ENCODE data around the gene MACROH2A1. TPM values are rescaled to one million over a fixed set of nuclear protein-coding genes. Genes with fewer than 3 reads are reported as not detected.

The MACROH2A1 gene
- total and polyA plus RNA-seq, 9 of the 15 experiments (the other 6 are each of a cell fraction or from before 2014, with no cell fraction given): 44.9 to 289 (median 193) TPM

DNA sequence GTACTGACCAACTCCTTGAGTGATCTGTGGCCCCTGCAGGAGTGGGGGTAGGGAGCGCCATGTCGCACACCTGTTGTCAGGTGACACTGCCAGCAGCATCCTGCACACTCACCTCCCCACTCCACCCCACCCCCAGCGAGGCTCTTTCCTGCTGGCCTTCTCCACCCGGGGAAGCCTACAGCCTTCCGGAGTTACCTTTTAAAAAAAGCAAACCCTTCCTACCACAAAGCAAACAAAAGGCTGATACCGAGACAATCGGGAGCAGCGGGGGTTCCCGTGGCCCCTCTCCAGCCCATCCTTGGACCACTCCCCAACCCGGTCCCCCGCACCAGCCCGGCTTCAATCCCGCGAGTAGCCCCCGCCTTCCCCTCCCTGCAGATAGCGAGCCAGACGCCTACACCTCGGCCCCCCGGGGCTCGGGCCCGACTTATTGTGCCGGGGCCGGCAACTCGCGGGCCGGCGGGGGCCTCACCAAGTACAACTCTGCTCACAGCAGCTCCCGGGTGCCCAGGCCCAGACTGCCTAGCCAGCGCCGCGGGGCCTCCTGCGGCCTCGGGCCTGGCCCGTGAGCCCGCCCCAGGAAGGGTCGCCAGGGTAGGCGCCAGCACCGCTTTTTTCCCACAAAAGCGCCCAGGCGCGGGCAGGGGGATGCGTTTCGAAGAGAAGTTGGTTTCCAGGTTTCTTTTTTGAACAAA, 724 bp downstream of the MACROH2A1 start:
- Histone ChIP-seq H3K4me1 (replicated peaks in 1 of 2; ENCODE audit: control insufficient read depth in 2 of 2, insufficient read depth in 2 of 2, low read length in 2 of 2) (peaks cover 30 to 52% of the 10 kb centered on the region in 2 experiments), H2AFZ (ENCODE audit: low read depth, low read length) (peak overlapping the region; percentile 96; the same call in 1 of the 2 replicates), H3K36me3 (ENCODE audit: control insufficient read depth, insufficient read depth, low read length) (peaks cover 25% of the 10 kb centered on the region), H3K9ac (ENCODE audit: insufficient read depth in 1 of 2, low read depth in 2 of 2, low read length in 2 of 2) (peak overlapping the region; percentile 88 to 98), H4K20me1 (replicated peaks; ENCODE audit: control insufficient read depth, insufficient read depth, low read length) (peaks cover 41% of the 10 kb centered on the region), H3K4me3 (peak overlapping the region; percentile 88), H3K9me1 (ENCODE audit: control insufficient read depth, insufficient read depth, low read length) (peaks cover 12% of the 10 kb centered on the region), H3K27ac (ENCODE audit: extremely low read depth, low read depth, low read length) (peak overlapping the region; percentile 89), H3K9me3 (replicated peaks; ENCODE audit: control insufficient read depth, insufficient read depth, low read depth, low read length) (no peaks in the 10 kb centered on the region), H3K79me2 (ENCODE audit: control insufficient read depth, insufficient read depth, low read length) (peaks cover 64% of the 10 kb centered on the region), H3K27me3 (ENCODE audit: control insufficient read depth in 2 of 2, insufficient read depth in 2 of 2, low read length in 2 of 2) (no peaks in the 10 kb centered on the region), H3K4me2 (ENCODE audit: insufficient read depth, low read length) (peak overlapping the region; percentile 83)
- FAIRE-seq (peak; percentile 11), DNase-seq (ENCODE audit: extremely low read depth in 1 of 4, low spot score in 3 of 4) (peak; percentile 58 to 59 (median 58)), ATAC-seq (peak; percentile 60)
- intact Hi-C loops (cut with micrococcal nuclease): no loop called here
- POLR2A ChIA-PET: interaction anchor here (0.7 to 2.6 kb wide), 4 partner anchors 9 to 15 kb away, joined by 3 to 13 read pairs (median 4); no protein-coding TSS in a partner anchor
- CTCF ChIA-PET (ENCODE audit: low intra/inter-chr PET ratio): no interaction called here
- in situ Hi-C loops (cut with MboI): no loop called here
- BruUV-seq (replicated peaks): no TSS peak
- WGBS (ENCODE audit: insufficient coverage, low coverage, missing lambda C conversion rate): under 1% methylated on average over 43 of the region's 43 CpGs
- TF ChIP-seq DPF2 (IDR thresholded peaks at IDR 0.05) (0 out of 2 replicates have a peak, but pooled peaks have one; percentile 20), TAF1 (IDR thresholded peaks at IDR 0.05; ENCODE audit: control insufficient read depth, extremely low read depth, insufficient read depth, low read length, severe bottlenecking) (peak; percentile 22), DACH1 (IDR thresholded peaks at IDR 0.05; ENCODE audit: partially characterized antibody) (no peak), PCBP1 (IDR thresholded peaks at IDR 0.05; ENCODE audit: low read depth, low read length, poor library complexity, severe bottlenecking) (peak; percentile 41), SMARCE1 (IDR thresholded peaks at IDR 0.05) (peak; percentile 26; the same call in 1 of the 2 replicates), KDM5B (IDR thresholded peaks at IDR 0.05; ENCODE audit: insufficient replicate concordance, low read depth, low read length) (peak; percentile 35), ZNF76 (CRISPR knock-in tag; IDR thresholded peaks at IDR 0.05; ENCODE audit: borderline replicate concordance) (no peak), ZFX (CRISPR knock-in tag; IDR thresholded peaks at IDR 0.05) (peak; percentile 74), ZNF12 (CRISPR knock-in tag; IDR thresholded peaks at IDR 0.05) (peak; percentile 40; the same call in 1 of the 2 replicates), HMGN3 (IDR thresholded peaks at IDR 0.05; ENCODE audit: borderline replicate concordance, extremely low read depth, insufficient read length, low read depth, low read length) (peak; percentile 29), CHD1 (IDR thresholded peaks at IDR 0.05; ENCODE audit: low read length) (peak; percentile 31), FIP1L1 (IDR thresholded peaks at IDR 0.05; ENCODE audit: low read depth, low read length, poor library complexity, severe bottlenecking) (peak; percentile 74), EGR1 (conservative IDR thresholded peaks at IDR 0.05) (peak; percentile 67), FOXK1 (CRISPR knock-in tag; IDR thresholded peaks at IDR 0.05; ENCODE audit: borderline replicate concordance) (0 out of 2 replicates have a peak, but pooled peaks have one; percentile 14), HDAC1 (IDR thresholded peaks at IDR 0.05) (0 out of 4 replicates have a peak, but pooled peaks of 1 of the 2 experiments have one; percentile 13)
- TF ChIP-seq, protein P1, sequence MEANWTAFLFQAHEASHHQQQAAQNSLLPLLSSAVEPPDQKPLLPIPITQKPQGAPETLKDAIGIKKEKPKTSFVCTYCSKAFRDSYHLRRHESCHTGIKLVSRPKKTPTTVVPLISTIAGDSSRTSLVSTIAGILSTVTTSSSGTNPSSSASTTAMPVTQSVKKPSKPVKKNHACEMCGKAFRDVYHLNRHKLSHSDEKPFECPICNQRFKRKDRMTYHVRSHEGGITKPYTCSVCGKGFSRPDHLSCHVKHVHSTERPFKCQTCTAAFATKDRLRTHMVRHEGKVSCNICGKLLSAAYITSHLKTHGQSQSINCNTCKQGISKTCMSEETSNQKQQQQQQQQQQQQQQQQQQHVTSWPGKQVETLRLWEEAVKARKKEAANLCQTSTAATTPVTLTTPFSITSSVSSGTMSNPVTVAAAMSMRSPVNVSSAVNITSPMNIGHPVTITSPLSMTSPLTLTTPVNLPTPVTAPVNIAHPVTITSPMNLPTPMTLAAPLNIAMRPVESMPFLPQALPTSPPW (CRISPR knock-in tag; IDR thresholded peaks at IDR 0.05): peak; percentile 40
- TF ChIP-seq, protein P2, sequence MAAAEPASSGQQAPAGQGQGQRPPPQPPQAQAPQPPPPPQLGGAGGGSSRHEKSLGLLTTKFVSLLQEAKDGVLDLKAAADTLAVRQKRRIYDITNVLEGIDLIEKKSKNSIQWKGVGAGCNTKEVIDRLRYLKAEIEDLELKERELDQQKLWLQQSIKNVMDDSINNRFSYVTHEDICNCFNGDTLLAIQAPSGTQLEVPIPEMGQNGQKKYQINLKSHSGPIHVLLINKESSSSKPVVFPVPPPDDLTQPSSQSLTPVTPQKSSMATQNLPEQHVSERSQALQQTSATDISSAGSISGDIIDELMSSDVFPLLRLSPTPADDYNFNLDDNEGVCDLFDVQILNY (CRISPR knock-in tag; IDR thresholded peaks at IDR 0.05): no peak
- TF ChIP-seq, protein P3, sequence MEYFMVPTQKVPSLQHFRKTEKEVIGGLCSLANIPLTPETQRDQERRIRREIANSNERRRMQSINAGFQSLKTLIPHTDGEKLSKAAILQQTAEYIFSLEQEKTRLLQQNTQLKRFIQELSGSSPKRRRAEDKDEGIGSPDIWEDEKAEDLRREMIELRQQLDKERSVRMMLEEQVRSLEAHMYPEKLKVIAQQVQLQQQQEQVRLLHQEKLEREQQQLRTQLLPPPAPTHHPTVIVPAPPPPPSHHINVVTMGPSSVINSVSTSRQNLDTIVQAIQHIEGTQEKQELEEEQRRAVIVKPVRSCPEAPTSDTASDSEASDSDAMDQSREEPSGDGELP (CRISPR knock-in tag; IDR thresholded peaks at IDR 0.05; ENCODE audit: borderline replicate concordance): 0 out of 2 replicates have a peak, but pooled peaks have one; percentile 25

Data from K562 (cell line).